Ovary (tissue), 9 donors: ENCODE data around the gene CCDC167. TPM values are rescaled to one million over a fixed set of nuclear protein-coding genes. Genes with fewer than 3 reads are reported as not detected.

ENCODE experiments used
- DNase-seq, 5 donors: peaks; one replicate each; pipeline ENCODE4 v3.0.0-alpha.2; 2019 to 2020
- H3K27ac ChIP-seq, 2 donors: fragments of 200-600 bp; one replicate each; pipeline versions ENCODE4 v1.5.1 to v1.8.0; 2019 to 2022
- H3K27me3 ChIP-seq: fragments of 200-600 bp; one replicate; pipeline ENCODE4 v1.8.0; 2022
- H3K36me3 ChIP-seq: fragments of 200-600 bp; sonication (generic); one replicate; pipeline ENCODE4 v1.5.1; 2019
- H3K4me1 ChIP-seq: one replicate; pipeline ENCODE4 v1.8.1; 2013; ENCODE audit warnings: mild to moderate bottlenecking, moderate library complexity; ENCODE audit not compliant: insufficient read depth
- H3K4me3 ChIP-seq: fragments of 200-600 bp; sonication (generic); one replicate; pipeline ENCODE4 v1.5.1; 2017
- H3K9me3 ChIP-seq, 2 donors: fragments of 200-600 bp in 1 of 2; sonication (generic) in 1 of 2; one replicate each; pipeline versions ENCODE4 v1.5.1 to v1.8.1; 2013 to 2019; ENCODE audit warnings: mild to moderate bottlenecking in 1 of 2, moderate library complexity in 1 of 2
- CTCF ChIP-seq, 3 donors: fragments of 450-650 bp in 2 of 3; fragments of 200-600 bp in 1 of 3; IDR thresholded peaks; one replicate each; pipeline versions ENCODE4 v1.5.1 to v1.8.0; 2016 to 2022; ENCODE audit warnings: antibody characterized with exemption in 3 of 3, mild to moderate bottlenecking in 1 of 3
- EP300 ChIP-seq: sonication (generic); formaldehyde crosslinking; IDR thresholded peaks from one replicate; pipeline ENCODE4 v1.6.1; 2017; ENCODE audit warnings: antibody characterized with exemption
- POLR2A ChIP-seq: fragments of 450-650 bp; IDR thresholded peaks from one replicate; pipeline ENCODE4 v1.6.1; 2017; ENCODE audit warnings: antibody characterized with exemption, mild to moderate bottlenecking, moderate library complexity
- WGBS, 3 donors: extraction: QIAGEN DNeasy Blood & Tissue Kit in 1 of 3; methylation state at CpG; one replicate each; pipeline versions ENCODE4 v1.1.5 to v1.1.7; 2013 to 2017; 5-methylcytosine and 5-hydroxymethylcytosine counted together
- intact Hi-C, 4 donors: fragments of 100-400 bp; cut with DNase I; formaldehyde crosslinking; loops; one replicate each; pipeline versions ENCODE4 v1.11.0 to v1.15.1; 2022 to 2023
- polyA plus RNA-seq, 2 donors: library from polyadenylated mRNA; stranded (reverse); fragments of 200-250 nt in 1 of 2; fragments of 350-450 nt in 1 of 2; fragmentation: Illumina TruSeq in 1 of 2; extraction: RNeasy Lipid Tissue Mini Kit (QIAGEN cat#74804) in 1 of 2; gene quantifications; one replicate each; pipeline ENCODE4 v1.2.3, GENCODE V29; 2013 to 2014
- total RNA-seq, 7 donors: library from RNA; depleted of rRNA in 2 of 7; stranded (reverse); fragments of >200 nt in 2 of 7; fragmentation: NEBNext Ultra II Directional in 3 of 7; extraction: Animal tissue kit (Norgen Biotek cat#: 25700) in 3 of 7; gene quantifications; one replicate each; pipeline versions ENCODE4 v1.1.0 to v1.2.4, GENCODE V29; 2016 to 2023
- donor health status: DM: no; HTN: no; CAD: no; lungs with moderate emphysema.
- donor health status: DM: no; HTN: no; CAD: no.
- donor health status: Bipolar disorder and iron deficiency.
- donor health status: DM: yes; HTN: yes; CAD: no.
- donor health status: DM: no; HTN: no; CAD: no.
- donor health status: DM: yes; HTN: yes; CAD: no.

The CCDC167 gene
- total and polyA plus RNA-seq, 9 donors: 4.4 to 21.9 (median 9.0) TPM

DNA sequence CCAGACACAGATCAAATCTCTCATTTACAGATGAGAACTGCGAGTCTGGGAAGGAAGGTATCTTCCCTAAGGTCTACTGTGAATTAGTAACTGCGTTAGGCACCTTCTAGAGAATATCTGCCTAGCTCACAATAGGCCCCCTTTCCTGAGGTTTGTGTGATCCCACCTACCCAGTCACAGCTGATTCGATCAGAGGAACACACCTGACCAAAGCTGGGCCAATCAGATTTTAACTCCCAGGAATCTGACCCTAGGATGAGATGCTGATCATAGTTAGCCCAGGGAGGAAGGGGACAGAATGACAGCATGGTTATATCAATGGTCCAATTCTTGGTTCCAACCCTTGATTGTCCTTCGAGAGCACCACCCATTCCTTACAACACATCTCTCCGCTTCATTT, 7.4 kb upstream of the CCDC167 start:
- TF ChIP-seq EP300 (no peak), POLR2A (no peak), CTCF (IDR thresholded peaks at IDR 0.05) (no peak)
- Histone ChIP-seq H3K36me3 (no peaks in the 10 kb centered on the region), H3K27ac (no peak overlapping the region), H3K27me3 (no peaks in the 10 kb centered on the region), H3K4me1 (no peaks in the 10 kb centered on the region), H3K9me3 (no peaks in the 10 kb centered on the region), H3K4me3 (no peak overlapping the region)
- WGBS, 3 donors: 85 to 88% (median 88%) methylated on average over 5 of the region's 5 CpGs
- no peak for DNase-seq
- intact Hi-C loops: no loop called here

- Histone ChIP-seq H3K4me3 (no peak overlapping the region), H3K36me3 (no peaks in the 10 kb centered on the region), H3K27me3 (no peaks in the 10 kb centered on the region), H3K4me1 (no peaks in the 10 kb centered on the region), H3K27ac (no peak overlapping the region), H3K9me3 (no peaks in the 10 kb centered on the region)
- intact Hi-C loops: no loop called here
- DNase-seq: no peak
- WGBS, 3 donors: 72 to 91% (median 88%) methylated on average over 4 of the region's 4 CpGs
- TF ChIP-seq EP300 (no peak), CTCF (IDR thresholded peaks at IDR 0.05) (no peak), POLR2A (no peak)
These were observed 6.8 kb upstream of the CCDC167 start for GRCh38 chr6:37506479-37506878.

DNA sequence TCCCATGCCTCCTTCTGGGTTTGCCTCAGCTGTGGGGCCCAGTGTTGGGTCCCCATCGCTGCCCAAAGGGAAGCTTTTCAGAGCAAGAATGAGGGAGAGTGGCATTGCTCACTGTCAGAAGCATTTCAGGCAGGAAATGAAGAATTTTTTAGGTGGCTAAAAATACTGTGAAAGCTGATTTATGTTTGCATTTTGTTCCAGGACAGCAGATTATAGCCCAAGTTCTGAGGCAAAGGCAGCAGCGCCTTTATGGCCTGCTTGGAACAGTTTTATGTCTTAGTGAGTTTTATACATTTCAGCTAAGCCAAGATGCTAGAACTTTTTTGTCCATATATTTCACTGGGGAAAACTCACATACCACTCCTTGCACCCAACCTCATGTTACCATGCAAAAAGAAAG, 4.3 kb upstream of the CCDC167 start:
- H3K27me3 ChIP-seq: no peaks in the 10 kb centered on the region
- no peaks in the 10 kb centered on the region for H3K4me1 ChIP-seq
- H3K4me3 ChIP-seq: no peak overlapping the region
- no peak for DNase-seq
- H3K27ac ChIP-seq: no peak overlapping the region
- no peaks in the 10 kb centered on the region for H3K9me3 ChIP-seq
- H3K36me3 ChIP-seq: no peaks in the 10 kb centered on the region
- WGBS, 3 donors: 58 to 81% (median 78%) methylated on average over 2 of the region's 2 CpGs
- no peak for TF ChIP-seq CTCF (IDR thresholded peaks at IDR 0.05)
- TF ChIP-seq EP300: no peak
- TF ChIP-seq POLR2A: no peak
- intact Hi-C loops: no loop called here

GRCh38 chr6:37503309-37503965, 3.7 kb upstream of the CCDC167 start:
- TF ChIP-seq POLR2A (no peak), CTCF (IDR thresholded peaks at IDR 0.05) (no peak), EP300 (no peak)

More at GRCh38 chr6:37503309-37503965, 3.7 kb upstream of the CCDC167 start:
- 53 to 56% (median 54%) methylated on average over 7 of the region's 7 CpGs for WGBS, 3 donors
- Histone ChIP-seq H3K36me3 (no peaks in the 10 kb centered on the region), H3K27me3 (no peaks in the 10 kb centered on the region), H3K4me1 (no peaks in the 10 kb centered on the region), H3K4me3 (no peak overlapping the region), H3K9me3 (no peaks in the 10 kb centered on the region), H3K27ac (no peak overlapping the region)
- intact Hi-C loops: no loop called here
- no peak for DNase-seq
